Measurements from ENCODE around the gene ADAMTS10. TPM values are rescaled to one million over a fixed set of nuclear protein-coding genes. Genes with fewer than 3 reads are reported as not detected.

ADAMTS10 gene
- total and polyA plus RNA-seq, 2 donors (not counting 3 experiments of a cell fraction or from before 2014, with no cell fraction given) = 15.8 to 17.4 TPM

DNA sequence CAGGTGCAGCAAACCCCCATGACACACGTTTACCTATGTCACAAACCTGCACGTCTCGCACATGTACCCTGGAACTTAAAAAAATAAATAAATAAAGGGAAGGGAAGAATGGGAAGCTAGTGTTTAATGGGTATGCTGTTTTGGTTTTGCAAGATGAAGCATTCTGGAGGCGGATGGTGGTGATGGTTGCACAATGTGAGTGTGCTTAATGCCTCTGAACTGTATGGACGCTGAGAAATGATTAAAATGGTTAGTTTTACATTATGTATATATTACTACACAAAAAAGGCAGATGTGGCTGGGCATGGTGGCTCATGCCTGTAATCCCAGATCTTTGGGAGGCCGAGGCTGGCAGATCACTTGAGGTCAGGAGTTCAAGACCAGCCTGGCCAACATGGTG is 37.7 kb upstream of the ADAMTS10 start:
- no peak for DNase-seq (ENCODE audit: low read depth, low spot score)
- BruUV-seq (replicated peaks) = no TSS peak

More for the DNA sequence above, 37.7 kb upstream of the ADAMTS10 start:
- Histone ChIP-seq H2AFZ (ENCODE audit: low read depth, low read length) (no peak overlapping the region), H3K9me1 (replicated peaks; ENCODE audit: control insufficient read depth, extremely low read depth, insufficient read depth, low read length) (no peaks in the 10 kb centered on the region), H3K27ac (ENCODE audit: insufficient read depth, low read depth, low read length) (no peak overlapping the region), H3K4me3 (replicated peaks in 1 of 3; ENCODE audit: insufficient read depth in 1 of 3, low read depth in 1 of 3, low read length in 3 of 3) (no peak overlapping the region), H3K36me3 (ENCODE audit: control insufficient read depth in 2 of 2, extremely low read depth in 1 of 2, insufficient read depth in 2 of 2, low read length in 2 of 2) (no peaks in the 10 kb centered on the region), H3K4me1 (ENCODE audit: control insufficient read depth, extremely low read depth, insufficient read depth, low read length) (no peaks in the 10 kb centered on the region), H3K9me3 (replicated peaks; ENCODE audit: control insufficient read depth, insufficient read depth, low read length) (no peaks in the 10 kb centered on the region), H4K20me1 (replicated peaks; ENCODE audit: control insufficient read depth, extremely low read depth, insufficient read depth, low read length) (no peaks in the 10 kb centered on the region), H3K4me2 (ENCODE audit: insufficient read depth, low read length) (no peak overlapping the region), H3K9ac (replicated peaks; ENCODE audit: extremely low read depth, insufficient read depth, low read length) (no peak overlapping the region), H3K79me2 (ENCODE audit: control insufficient read depth, insufficient read depth, low read length) (no peaks in the 10 kb centered on the region), H3K27me3 (ENCODE audit: control insufficient read depth in 2 of 2, insufficient read depth in 2 of 2, low read length in 2 of 2) (no peaks in the 10 kb centered on the region)
- TF ChIP-seq POLR2A (IDR thresholded peaks at IDR 0.05; ENCODE audit: low read depth, low read length) = no peak
- TF ChIP-seq JUN (IDR thresholded peaks at IDR 0.05; ENCODE audit: borderline replicate concordance, insufficient read depth, insufficient read length, low read depth) = no peak
- no peak for TF ChIP-seq FOS (IDR thresholded peaks at IDR 0.05; ENCODE audit: borderline replicate concordance, insufficient read depth, low read length)
- TF ChIP-seq, protein P1, sequence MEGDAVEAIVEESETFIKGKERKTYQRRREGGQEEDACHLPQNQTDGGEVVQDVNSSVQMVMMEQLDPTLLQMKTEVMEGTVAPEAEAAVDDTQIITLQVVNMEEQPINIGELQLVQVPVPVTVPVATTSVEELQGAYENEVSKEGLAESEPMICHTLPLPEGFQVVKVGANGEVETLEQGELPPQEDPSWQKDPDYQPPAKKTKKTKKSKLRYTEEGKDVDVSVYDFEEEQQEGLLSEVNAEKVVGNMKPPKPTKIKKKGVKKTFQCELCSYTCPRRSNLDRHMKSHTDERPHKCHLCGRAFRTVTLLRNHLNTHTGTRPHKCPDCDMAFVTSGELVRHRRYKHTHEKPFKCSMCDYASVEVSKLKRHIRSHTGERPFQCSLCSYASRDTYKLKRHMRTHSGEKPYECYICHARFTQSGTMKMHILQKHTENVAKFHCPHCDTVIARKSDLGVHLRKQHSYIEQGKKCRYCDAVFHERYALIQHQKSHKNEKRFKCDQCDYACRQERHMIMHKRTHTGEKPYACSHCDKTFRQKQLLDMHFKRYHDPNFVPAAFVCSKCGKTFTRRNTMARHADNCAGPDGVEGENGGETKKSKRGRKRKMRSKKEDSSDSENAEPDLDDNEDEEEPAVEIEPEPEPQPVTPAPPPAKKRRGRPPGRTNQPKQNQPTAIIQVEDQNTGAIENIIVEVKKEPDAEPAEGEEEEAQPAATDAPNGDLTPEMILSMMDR (IDR thresholded peaks at IDR 0.05; ENCODE audit: extremely low read depth in 1 of 2, insufficient read depth in 1 of 2, low read depth in 1 of 2, low read length in 2 of 2) = no peak
- no peak for TF ChIP-seq MYC (IDR thresholded peaks at IDR 0.05; ENCODE audit: low read depth, low read length)
- no peak for TF ChIP-seq EZH2 (IDR thresholded peaks at IDR 0.05; ENCODE audit: borderline replicate concordance, low read depth, low read length, severe bottlenecking)
- no peak for TF ChIP-seq MAX (IDR thresholded peaks at IDR 0.05; ENCODE audit: insufficient read depth, insufficient read length)
- no peak for TF ChIP-seq GATA2 (IDR thresholded peaks at IDR 0.05; ENCODE audit: insufficient read depth, insufficient read length, low read depth, low read length)
- TF ChIP-seq POLR2AphosphoS5 (IDR thresholded peaks at IDR 0.05; ENCODE audit: insufficient read depth, low read depth, low read length) = no peak
- FAIRE-seq = no peak
- POLR2A ChIA-PET = no interaction called here
- dilution Hi-C loops (cut with MboI; ENCODE audit: extremely low pct_ligation_motif_present, low sequenced_read_pairs) = no loop called here
- intact Hi-C loops (cut with micrococcal nuclease) = no loop called here
- CTCF ChIA-PET = no interaction called here

Data from endothelial cell of umbilical vein (primary cell).